ENCODE data around the gene CCDC188. TPM values are rescaled to one million over a fixed set of nuclear protein-coding genes. Genes with fewer than 3 reads are reported as not detected.
A peak's percentile ranks its signal among the peaks of the same experiment; 100 is the strongest.

CCDC188 gene
- total and polyA plus RNA-seq, 2 of the 4 experiments (the other 2 are of a cell fraction), result 0.10 TPM; not detected in 1

GRCh38 chr22:20133930-20134549 is 16.8 kb downstream of the CCDC188 start:
- ChIA-PET POLR2A (ENCODE audit: unreplicated experiment) (no interaction called here), CTCF (no interaction called here)
- intact Hi-C loops (cut with micrococcal nuclease) (no loop called here), dilution Hi-C loops (cut with HindIII; ENCODE audit: low sequenced_read_pairs, unreplicated experiment) (no loop called here), in situ Hi-C loops (cut with MboI; ENCODE audit: low sequenced_read_pairs) (no loop called here)
- no peak for TF ChIP-seq RFX5 (IDR thresholded peaks at IDR 0.05; ENCODE audit: low read depth, low read length)
- Histone ChIP-seq H3K23ac (ENCODE audit: low read depth, low read length) (no peak overlapping the region), H3K4me3 (ENCODE audit: insufficient read depth, low read depth, low read length) (no peak overlapping the region), H2BK20ac (ENCODE audit: low read depth, low read length) (no peak overlapping the region), H4K8ac (ENCODE audit: low read depth in 2 of 2, low read length in 2 of 2) (no peak overlapping the region), H3K36me3 (ENCODE audit: control insufficient read depth, insufficient read depth, low read length) (no peaks in the 10 kb centered on the region; the same call in 1 of the 2 replicates), H2BK15ac (ENCODE audit: low read depth, low read length) (no peak overlapping the region), H4K91ac (ENCODE audit: insufficient read depth, low read depth, low read length) (no peak overlapping the region), H2AFZ (replicated peaks; ENCODE audit: low read length, poor library complexity) (no peak overlapping the region), H3K56ac (ENCODE audit: extremely low read depth, insufficient read depth, low read length) (no peak overlapping the region), H3K4ac (ENCODE audit: low read depth, low read length) (no peak overlapping the region), H2AK9ac (replicated peaks; ENCODE audit: low read depth, low read length, poor library complexity) (peak overlapping the region; percentile 80), H3K27ac (ENCODE audit: insufficient read depth, low read length) (no peak overlapping the region), H2AK5ac (ENCODE audit: low read depth, low read length) (no peak overlapping the region), H3K27me3 (ENCODE audit: control insufficient read depth, insufficient read depth, low read length) (no peaks in the 10 kb centered on the region), H4K5ac (ENCODE audit: low read depth, low read length) (no peak overlapping the region), H3K9ac (ENCODE audit: low read depth, low read length) (no peak overlapping the region), H3K4me2 (ENCODE audit: low read depth, low read length) (no peak overlapping the region), H2BK5ac (ENCODE audit: low read depth, low read length, poor library complexity, severe bottlenecking) (no peak overlapping the region), H3K14ac (replicated peaks; ENCODE audit: low read depth, low read length) (no peak overlapping the region), H3K9me3 (ENCODE audit: control insufficient read depth, insufficient read depth, low read length) (no peaks in the 10 kb centered on the region), H3K79me1 (ENCODE audit: low read depth in 1 of 2, low read length in 2 of 2) (peaks cover 11 to 65% of the 10 kb centered on the region in 2 experiments), H3K9me1 (ENCODE audit: insufficient read depth, low read length) (peaks cover 9% of the 10 kb centered on the region), H3K4me1 (ENCODE audit: control insufficient read depth, insufficient read depth, low read length) (peaks cover 15% of the 10 kb centered on the region), H2BK120ac (ENCODE audit: low read depth, low read length) (no peak overlapping the region), H3K18ac (ENCODE audit: low read depth, low read length) (no peak overlapping the region), H4K20me1 (ENCODE audit: insufficient read depth, low read length) (peaks cover 63% of the 10 kb centered on the region)
- 90% methylated on average over 6 of the region's 12 CpGs; no CpG with 5 or more reads in 1 of the 2 experiments for WGBS, 2 experiments (ENCODE audit: extremely low coverage in 2 of 2, insufficient read length in 1 of 2)
- DNase-seq, result no peak
- BruUV-seq (replicated peaks), result no TSS peak
- ATAC-seq (ENCODE audit: low read depth), result no peak
